Measurements from ENCODE around the gene PSME2.

The PSME2 gene

GRCh38 chr14:24179294-24179960 is 33.0 kb upstream of the PSME2 start:
- no peak overlapping the region for H3K4me3 ChIP-seq (ENCODE audit: low read depth, low read length)
- no peak for TF ChIP-seq CTCF (conservative IDR thresholded peaks at IDR 0.05; ENCODE audit: low read depth, low read length)
- DNase-seq (ENCODE audit: low read depth) = no peak

DNA sequence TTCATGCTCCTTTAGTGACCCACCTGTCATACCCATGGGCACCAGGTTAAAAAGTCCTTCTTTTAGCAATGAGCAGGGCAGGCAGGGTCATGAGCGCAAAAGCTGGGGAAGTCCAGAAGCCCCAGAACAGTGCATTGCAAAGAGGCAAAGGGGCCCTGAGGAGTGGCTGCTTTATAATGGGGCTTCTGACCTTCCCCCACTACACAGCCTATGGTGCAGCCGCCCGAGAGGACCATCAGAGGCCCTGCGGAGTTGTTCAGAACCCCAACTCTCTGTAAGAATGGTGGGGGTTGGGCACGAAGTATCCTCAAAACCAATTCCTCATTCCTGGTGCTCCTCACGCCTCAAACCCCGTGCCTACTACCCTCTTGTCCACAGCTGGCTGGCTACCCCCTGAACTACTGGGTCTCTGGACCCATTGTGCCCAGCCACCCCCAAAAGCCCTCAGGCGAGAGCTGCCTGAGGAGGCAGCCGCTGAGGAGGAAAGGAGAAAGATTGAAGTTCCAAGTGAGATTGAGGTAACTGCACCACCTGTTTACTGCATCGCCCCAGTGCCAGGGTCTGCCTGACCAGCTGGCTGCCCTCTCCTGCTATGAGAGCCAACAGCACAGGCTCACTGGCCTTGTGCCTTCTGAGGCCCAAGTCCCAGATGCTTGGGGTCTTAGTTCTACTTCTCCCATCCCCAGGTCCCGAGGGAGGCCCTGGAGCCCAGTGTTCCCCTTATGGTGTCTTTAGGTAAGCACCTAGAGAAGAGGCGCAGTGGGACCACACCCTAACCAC is 32.2 kb upstream of the PSME2 start:
- DNase-seq (ENCODE audit: low read depth) = no peak
- no peak overlapping the region for H3K4me3 ChIP-seq (ENCODE audit: low read depth, low read length)
- TF ChIP-seq CTCF (conservative IDR thresholded peaks at IDR 0.05; ENCODE audit: low read depth, low read length) = no peak

- DNase-seq (ENCODE audit: low read depth) = no peak
- TF ChIP-seq CTCF (conservative IDR thresholded peaks at IDR 0.05; ENCODE audit: low read depth, low read length) = no peak
Measured at GRCh38 chr14:24177891-24178290, 31.5 kb upstream of the PSME2 start.

GRCh38 chr14:24177041-24177825 is 30.8 kb upstream of the PSME2 start:
- TF ChIP-seq CTCF (conservative IDR thresholded peaks at IDR 0.05; ENCODE audit: low read depth, low read length) = no peak
- H3K4me3 ChIP-seq (ENCODE audit: low read depth, low read length) = no peak overlapping the region
- DNase-seq (ENCODE audit: low read depth) = no peak

More at GRCh38 chr14:24177891-24178290, 31.5 kb upstream of the PSME2 start:
- H3K4me3 ChIP-seq (ENCODE audit: low read depth, low read length) = no peak overlapping the region

DNA sequence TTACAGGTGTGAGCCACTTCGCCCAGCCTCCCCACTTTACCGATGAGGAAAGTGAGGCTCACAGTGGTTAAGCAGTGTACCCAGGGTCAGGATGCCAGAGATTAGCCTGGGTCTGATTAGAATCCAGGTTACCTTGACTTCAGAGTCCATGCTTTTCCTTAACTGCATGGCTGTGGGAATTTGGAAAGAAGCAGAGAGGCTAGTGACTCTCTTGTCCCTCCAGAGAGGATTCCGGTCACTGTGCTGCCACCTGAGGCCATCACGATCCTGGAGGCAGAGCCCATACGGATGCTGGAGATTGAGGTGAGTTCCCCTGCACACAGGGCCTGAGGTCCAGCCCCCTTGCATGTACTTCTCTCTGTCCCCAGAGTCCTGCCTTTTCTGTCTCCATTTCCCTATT is 30.2 kb upstream of the PSME2 start:
- TF ChIP-seq CTCF (conservative IDR thresholded peaks at IDR 0.05; ENCODE audit: low read depth, low read length) = no peak
- H3K4me3 ChIP-seq (ENCODE audit: low read depth, low read length) = no peak overlapping the region
- no peak for DNase-seq (ENCODE audit: low read depth)

- TF ChIP-seq CTCF (conservative IDR thresholded peaks at IDR 0.05; ENCODE audit: low read depth, low read length) = no peak
- H3K4me3 ChIP-seq (ENCODE audit: low read depth, low read length) = peak overlapping the region; percentile 73
- no peak for DNase-seq (ENCODE audit: low read depth)
Measured at GRCh38 chr14:24172871-24173281, 26.5 kb upstream of the PSME2 start.

Data from choroid plexus epithelial cell (primary cell).